Colonic mucosa (tissue), 4 donors: Measurements from ENCODE around the gene RAPGEF4. TPM values are rescaled to one million over a fixed set of nuclear protein-coding genes. Genes with fewer than 3 reads are reported as not detected.

ENCODE experiments used
- DNase-seq: peaks from one replicate; pipeline ENCODE4 v3.0.0-alpha.2; 2020
- H3K27ac ChIP-seq: fragments of 200-600 bp; one replicate; pipeline ENCODE4 v1.8.0; 2021
- H3K27me3 ChIP-seq: fragments of 200-600 bp; one replicate; pipeline ENCODE4 v1.8.0; 2021
- H3K36me3 ChIP-seq: fragments of 200-600 bp; one replicate; pipeline ENCODE4 v1.8.0; 2021
- H3K4me1 ChIP-seq: fragments of 200-600 bp; one replicate; pipeline ENCODE4 v1.8.0; 2021; ENCODE audit warnings: mild to moderate bottlenecking
- H3K4me3 ChIP-seq: fragments of 200-600 bp; one replicate; pipeline ENCODE4 v1.8.0; 2021
- H3K9ac ChIP-seq, 2 donors: one replicate each; pipeline ENCODE4 v1.7.0; 2013; ENCODE audit warnings: control low read depth in 2 of 2, low read depth in 2 of 2, low read length in 2 of 2
- H3K9me3 ChIP-seq: fragments of 200-600 bp; one replicate; pipeline ENCODE4 v1.8.0; 2021
- CTCF ChIP-seq: fragments of 200-600 bp; IDR thresholded peaks from one replicate; pipeline ENCODE4 v1.8.0; 2022; ENCODE audit warnings: antibody characterized with exemption, mild to moderate bottlenecking
- intact Hi-C: fragments of 100-400 bp; cut with DNase I; formaldehyde crosslinking; loops from one replicate; pipeline ENCODE4 v1.14.1; 2022
- total RNA-seq, 2 donors: library from RNA; stranded (reverse); fragmentation: NEBNext Ultra II Directional in 1 of 2; extraction: Animal tissue kit (Norgen Biotek cat#: 25700) in 1 of 2; gene quantifications; one replicate each; pipeline ENCODE4 v1.2.1, GENCODE V29; 2021
- donor health status: healthy.
- donor health status: DM: no; HTN: no; CAD: no.
- donor health status: DM: no; HTN: no; CAD: no.

RAPGEF4 gene
- total RNA-seq, 2 donors from 2014 or later: 1.3 to 1.5 TPM

DNA sequence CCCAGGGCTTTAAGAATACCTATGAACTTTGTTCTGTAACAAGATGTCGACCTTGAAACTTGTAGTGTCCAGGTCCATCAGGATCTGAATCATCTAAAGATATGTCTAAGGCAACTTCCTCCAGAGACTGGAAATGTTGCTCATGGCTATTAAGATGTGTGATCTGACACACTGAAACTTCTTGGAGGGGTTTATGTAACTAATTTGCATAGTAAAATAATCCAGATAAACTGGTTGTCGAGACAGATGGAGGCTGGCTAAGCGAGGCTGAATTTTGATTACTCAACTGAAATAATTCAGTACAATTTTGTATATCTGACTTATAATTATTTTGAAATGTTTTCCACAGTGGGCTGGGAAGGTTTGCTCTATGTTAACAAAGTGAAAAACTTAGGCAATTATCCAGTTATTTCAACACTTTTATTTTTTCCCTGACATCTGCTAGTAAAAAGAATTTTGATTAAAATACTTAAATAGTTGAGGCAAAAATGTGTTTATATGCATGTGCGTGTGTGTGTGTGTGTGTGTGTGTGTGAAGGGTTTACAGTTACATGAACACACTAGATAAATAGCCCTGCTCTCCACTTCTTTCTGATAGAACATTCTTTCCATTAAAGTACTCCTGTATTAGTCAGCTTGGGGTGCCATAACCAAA is 328.6 kb downstream of the RAPGEF4 start:
- no peak for DNase-seq
- Histone ChIP-seq H3K27ac (no peak overlapping the region), H3K4me1 (no peaks in the 10 kb centered on the region), H3K9ac (no peak overlapping the region), H3K9me3 (no peaks in the 10 kb centered on the region), H3K27me3 (no peaks in the 10 kb centered on the region), H3K4me3 (no peak overlapping the region), H3K36me3 (no peaks in the 10 kb centered on the region)
- no peak for TF ChIP-seq CTCF
- intact Hi-C loops: no loop called here

- Histone ChIP-seq H3K36me3 (no peaks in the 10 kb centered on the region), H3K4me3 (no peak overlapping the region), H3K27me3 (no peaks in the 10 kb centered on the region), H3K27ac (no peak overlapping the region), H3K9me3 (no peaks in the 10 kb centered on the region), H3K9ac (no peak overlapping the region), H3K4me1 (no peaks in the 10 kb centered on the region)
- TF ChIP-seq CTCF: no peak
- intact Hi-C loops: no loop called here
- DNase-seq: no peak
Observed at GRCh38 chr2:173066887-173067676, 331.4 kb downstream of the RAPGEF4 start.

DNA sequence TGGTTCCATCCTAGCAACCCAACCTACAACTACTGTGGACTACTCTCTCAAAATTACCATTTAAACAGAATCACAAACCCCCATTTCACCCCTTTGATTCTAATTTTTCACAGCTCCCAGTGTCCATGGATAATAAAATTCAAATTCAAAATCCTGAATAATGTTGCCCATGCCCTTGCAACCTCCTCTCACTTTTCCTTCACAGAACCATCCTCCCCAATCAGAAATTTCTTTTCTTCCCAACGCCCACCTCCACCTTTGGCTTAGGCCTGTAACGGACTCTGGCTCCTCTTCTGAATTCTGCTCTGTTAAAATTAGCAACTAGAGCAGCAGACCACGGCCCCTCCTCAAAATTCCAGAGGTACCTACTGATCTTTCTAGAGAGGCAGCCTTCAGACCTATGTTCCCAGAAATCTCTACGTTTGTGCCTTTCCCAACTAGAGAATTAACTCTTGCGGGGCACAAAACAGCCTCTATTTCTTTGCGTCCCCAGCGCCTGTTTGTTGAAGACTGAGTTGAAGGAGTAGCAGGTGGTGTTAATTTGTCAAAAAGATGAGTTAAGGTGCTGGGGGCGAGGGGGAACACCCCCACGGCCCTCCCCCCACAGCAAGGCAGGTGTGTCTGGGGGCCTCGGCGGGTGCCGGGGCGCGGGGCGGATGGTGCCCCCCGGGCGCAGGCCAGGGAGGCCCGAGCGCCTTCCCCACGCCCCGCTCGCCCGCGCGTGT is 339.6 kb downstream of the RAPGEF4 start:
- H3K9ac ChIP-seq: peak overlapping the region; percentile 49 to 82
- H3K36me3 ChIP-seq: no peaks in the 10 kb centered on the region
- H3K4me3 ChIP-seq: peak overlapping the region; percentile 59
- no peaks in the 10 kb centered on the region for H3K4me1 ChIP-seq
- intact Hi-C loops: no loop called here
- TF ChIP-seq CTCF: no peak
- H3K27ac ChIP-seq: peak overlapping the region; percentile 85
- no peak for DNase-seq
- H3K9me3 ChIP-seq: no peaks in the 10 kb centered on the region
- H3K27me3 ChIP-seq: no peaks in the 10 kb centered on the region

GRCh38 chr2:173075781-173076580 is 340.3 kb downstream of the RAPGEF4 start, which contains the start of gene MAP3K20:
Gene MAP3K20, plus strand, starts transcription at chr2:173075846. Its CDS starts 15,186 bp downstream, at chr2:173091032.
- Histone ChIP-seq H3K27me3 (no peaks in the 10 kb centered on the region), H3K9me3 (no peaks in the 10 kb centered on the region), H3K4me1 (no peaks in the 10 kb centered on the region), H3K4me3 (peak within 1 kb of the TSS; percentile 59), H3K27ac (peak within 1 kb of the TSS; percentile 85), H3K9ac (peak within 1 kb of the TSS; percentile 74 to 82), H3K36me3 (no peaks in the 10 kb centered on the region)
- no peak for TF ChIP-seq CTCF
- intact Hi-C loops: no loop called here
- DNase-seq: peak; percentile 75
